Right lobe of liver (tissue), 4 donors: ENCODE results near the gene OR10J1.
A peak's percentile ranks its signal among the peaks of the same experiment; 100 is the strongest.

Experiments used
- CTCF ChIP-seq, 4 donors: fragments of 200-600 bp in 3 of 4; fragments of 450-650 bp in 1 of 4; IDR thresholded peaks; one replicate each; pipeline versions ENCODE4 v1.5.1 to v1.8.0; 2016 to 2022; ENCODE audit warnings: antibody characterized with exemption in 4 of 4, mild to moderate bottlenecking in 2 of 4
- POLR2A ChIP-seq: fragments of 450-650 bp; IDR thresholded peaks from one replicate; pipeline ENCODE4 v1.6.1; 2017; ENCODE audit warnings: antibody characterized with exemption, mild to moderate bottlenecking
- donor health status: DM: no; HTN: no; CAD: no.
- donor health status: DM: no; HTN: no; CAD: no.
- donor health status: DM: no; HTN: yes; CAD: no.

- TF ChIP-seq CTCF (IDR thresholded peaks at IDR 0.05) (peak; percentile 32 to 49 (median 41)), POLR2A (no peak)
These were observed 17.7 kb upstream of the OR10J1 start for GRCh38 chr1:159421821-159422220.
